ENCODE results near the gene APBB2.
"Not testable (repeated sequence)": the region's sequence is repeated elsewhere in the genome, so short reads cannot be mapped to it uniquely, and the experiment has no call there.

Gene APBB2

GRCh38 chr4:41155194-41155830 is 59.0 kb downstream of the APBB2 start:
- no peak for DNase-seq

- no peak for DNase-seq
Observed at GRCh38 chr4:41154814-41155177, 59.5 kb downstream of the APBB2 start.

GRCh38 chr4:41154010-41154813 is 60.1 kb downstream of the APBB2 start:
- no peak for DNase-seq

GRCh38 chr4:41150401-41150800 is 63.9 kb downstream of the APBB2 start:
- no peak for DNase-seq

- DNase-seq = not testable (repeated sequence)
Observed at GRCh38 chr4:41149568-41149967, 64.8 kb downstream of the APBB2 start.

- DNase-seq = no peak
Observed at GRCh38 chr4:41148931-41149330, 65.4 kb downstream of the APBB2 start.

GRCh38 chr4:41148292-41148691 is 66.0 kb downstream of the APBB2 start:
- no peak for DNase-seq

GRCh38 chr4:41147570-41147969 is 66.8 kb downstream of the APBB2 start:
- DNase-seq = not testable (repeated sequence)

- DNase-seq = no peak
Observed at GRCh38 chr4:41146716-41147506, 67.4 kb downstream of the APBB2 start.

- DNase-seq = no peak
Observed at GRCh38 chr4:41146196-41146595, 68.1 kb downstream of the APBB2 start.

GRCh38 chr4:41145571-41146078 is 68.7 kb downstream of the APBB2 start:
- DNase-seq = no peak

- DNase-seq = no peak
Observed at GRCh38 chr4:41144812-41145211, 69.5 kb downstream of the APBB2 start.

GRCh38 chr4:41144040-41144379 is 70.3 kb downstream of the APBB2 start:
- no peak for DNase-seq

- DNase-seq = no peak
Observed at GRCh38 chr4:41143311-41144039, 70.9 kb downstream of the APBB2 start.

- no peak for DNase-seq
Observed at GRCh38 chr4:41142376-41143310, 71.7 kb downstream of the APBB2 start.

GRCh38 chr4:41141900-41142299 is 72.4 kb downstream of the APBB2 start:
- no peak for DNase-seq

- no peak for DNase-seq
Observed at GRCh38 chr4:41140410-41140809, 73.9 kb downstream of the APBB2 start.

GRCh38 chr4:41137879-41138278 is 76.5 kb downstream of the APBB2 start:
- DNase-seq = no peak

- no peak for DNase-seq
Observed at GRCh38 chr4:41136456-41136855, 77.9 kb downstream of the APBB2 start.

GRCh38 chr4:41135801-41136200 is 78.5 kb downstream of the APBB2 start:
- no peak for DNase-seq

- no peak for DNase-seq
Observed at GRCh38 chr4:41134581-41134980, 79.8 kb downstream of the APBB2 start.

All from stimulated activated CD4-positive, alpha-beta T cell treated with anti-CD3 and anti-CD28 coated beads, Interleukin-15, amount 100 ng/mL, for 24 hours (primary cell).